Stimulated activated CD8-positive, alpha-beta memory T cell treated with anti-CD3 and anti-CD28 coated beads, Interleukin-2, amount 100 ng/mL, for 48 hours (primary cell): ENCODE data around the gene OR52W1.
A peak's percentile ranks its signal among the peaks of the same experiment; 100 is the strongest.
"Not testable (repeated sequence)": the region's sequence is repeated elsewhere in the genome, so short reads cannot be mapped to it uniquely, and the experiment has no call there.

Experiments
- DNase-seq, 2 donors: peaks; one replicate each; pipeline ENCODE4 v3.0.0-alpha.2; 2020; ENCODE audit warnings: low read depth in 2 of 2

Gene OR52W1

GRCh38 chr11:6217722-6218121, 18.7 kb downstream of the OR52W1 start:
- DNase-seq, result no peak

- DNase-seq, result no peak
Measured at GRCh38 chr11:6219359-6219758, 20.3 kb downstream of the OR52W1 start.

GRCh38 chr11:6223854-6224253, 24.8 kb downstream of the OR52W1 start:
- DNase-seq, result no peak

GRCh38 chr11:6224421-6224820, 25.4 kb downstream of the OR52W1 start:
- DNase-seq, result no peak

- DNase-seq, result no peak
Measured at GRCh38 chr11:6225024-6225423, 26.0 kb downstream of the OR52W1 start.

- no peak for DNase-seq
Measured at GRCh38 chr11:6225896-6226295, 26.9 kb downstream of the OR52W1 start.

- DNase-seq, result no peak
Measured at GRCh38 chr11:6228520-6228919, 29.5 kb downstream of the OR52W1 start.

GRCh38 chr11:6229911-6230310, 30.9 kb downstream of the OR52W1 start:
- no peak for DNase-seq

- no peak for DNase-seq
Measured at GRCh38 chr11:6232899-6233298, 33.9 kb downstream of the OR52W1 start.

- no peak for DNase-seq
Measured at GRCh38 chr11:6233984-6234386, 35.0 kb downstream of the OR52W1 start.

GRCh38 chr11:6234387-6235107, 35.5 kb downstream of the OR52W1 start, which contains the start of gene FHIP1B:
FHIP1B (minus strand) TSS chr11:6234636; CDS start chr11:6224516, 10,120 bp downstream.
- peak; percentile 97 to 99 for DNase-seq

GRCh38 chr11:6237266-6237665, 38.2 kb downstream of the OR52W1 start:
- no peak for DNase-seq

GRCh38 chr11:6237761-6238302, 38.8 kb downstream of the OR52W1 start:
- DNase-seq, result no peak

- DNase-seq, result no peak
Measured at GRCh38 chr11:6238902-6239301, 39.9 kb downstream of the OR52W1 start, which contains the start of gene CNGA4. CNGA4 (plus strand) TSS chr11:6239089; CDS start chr11:6239207, 118 bp downstream.

- DNase-seq, result no peak
Measured at GRCh38 chr11:6240139-6240538, 41.1 kb downstream of the OR52W1 start.

GRCh38 chr11:6240781-6241180, 41.8 kb downstream of the OR52W1 start:
- DNase-seq, result no peak

GRCh38 chr11:6241316-6241715, 42.3 kb downstream of the OR52W1 start:
- DNase-seq, result no peak

- no peak for DNase-seq
Measured at GRCh38 chr11:6245536-6245935, 46.5 kb downstream of the OR52W1 start.

- DNase-seq, result no peak
Measured at GRCh38 chr11:6248248-6248647, 49.2 kb downstream of the OR52W1 start.

- DNase-seq, result not testable (repeated sequence)
Measured at GRCh38 chr11:6248897-6249296, 49.9 kb downstream of the OR52W1 start.
